Endothelial cell of umbilical vein (primary cell): ENCODE measurements around the gene FGF5. TPM values are rescaled to one million over a fixed set of nuclear protein-coding genes. Genes with fewer than 3 reads are reported as not detected.
A peak's percentile ranks its signal among the peaks of the same experiment; 100 is the strongest.

Experiments
- BruUV-seq: library from RNA; stranded (reverse); fragments of 400-500 nt; replicated peaks from 2 replicates; lab custom pipeline; 2021; lab: Mats Ljungman, UMichigan
- CTCF ChIA-PET: fragments of 300-600, 350-600 bp; sonication (Branson Sonifier 250); formaldehyde crosslinking; loops from one replicate; lab custom pipeline; 2021; ENCODE audit warnings: antibody characterized with exemption, inconsistent platforms; lab: Charles Lee
- POLR2A ChIA-PET: fragments of 300-600, 350-600 bp; sonication (Branson Sonifier 250); formaldehyde crosslinking; loops from one replicate; lab custom pipeline; 2021; ENCODE audit warnings: antibody characterized with exemption, inconsistent platforms; lab: Charles Lee
- DNase-seq: peaks from one replicate; pipeline ENCODE4 v3.0.0-alpha.2; 2011; ENCODE audit warnings: low read depth, low spot score
- FAIRE-seq: peaks from 2 replicates; lab custom pipeline; 2011; peaks lifted over from hg19 to GRCh38; lab: Jason Lieb, UNC
- H2AFZ ChIP-seq: 2 replicates; pipeline ENCODE4 v1.6.0; 2012; ENCODE audit warnings: low read depth, low read length, control low read depth, inconsistent platforms
- H3K27ac ChIP-seq: 2 replicates; pipeline ENCODE4 v1.5.1; 2011; ENCODE audit warnings: low read depth, mild to moderate bottlenecking, control low read depth, low read length, moderate library complexity; ENCODE audit not compliant: insufficient read depth
- H3K27me3 ChIP-seq, 2 experiments: 2 replicates each; pipeline versions ENCODE4 v1.6.0 to v1.6.1; 2011; ENCODE audit warnings: low read length in 2 of 2, mixed read lengths in 1 of 2; ENCODE audit not compliant: control insufficient read depth in 2 of 2, insufficient read depth in 2 of 2
- H3K36me3 ChIP-seq, 2 experiments: 2 replicates in 1 of 2; 3 replicates in 1 of 2; pipeline ENCODE4 v1.5.1; 2011; ENCODE audit warnings: low read length in 2 of 2, mild to moderate bottlenecking in 1 of 2, moderate library complexity in 1 of 2; ENCODE audit not compliant: control insufficient read depth in 2 of 2, insufficient read depth in 2 of 2; ENCODE audit errors: extremely low read depth in 1 of 2
- H3K4me1 ChIP-seq: 3 replicates; pipeline ENCODE4 v1.5.1; 2011; ENCODE audit warnings: mild to moderate bottlenecking, low read length; ENCODE audit not compliant: control insufficient read depth, insufficient read depth; ENCODE audit errors: extremely low read depth
- H3K4me2 ChIP-seq: 2 replicates; pipeline ENCODE4 v1.6.1; 2011; ENCODE audit warnings: low read length, control low read depth, mixed read lengths; ENCODE audit not compliant: insufficient read depth
- H3K4me3 ChIP-seq, 3 experiments: fragments of 200-600 bp in 1 of 3; sonication (generic), shearing (Covaris generic) in 1 of 3; replicated peaks in 1 of 3; 2 replicates each; pipeline ENCODE4 v1.5.1; 2011 to 2016; ENCODE audit warnings: control low read depth in 3 of 3, low read length in 3 of 3, mild to moderate bottlenecking in 2 of 3, inconsistent platforms in 1 of 3, low read depth in 1 of 3, moderate library complexity in 1 of 3; ENCODE audit not compliant: insufficient read depth in 1 of 3
- H3K79me2 ChIP-seq: 2 replicates; pipeline ENCODE4 v1.6.0; 2012; ENCODE audit warnings: low read length, inconsistent platforms; ENCODE audit not compliant: control insufficient read depth, insufficient read depth
- H3K9ac ChIP-seq: replicated peaks from 2 replicates; pipeline ENCODE3; 2011; ENCODE audit warnings: low read length, control low read depth; ENCODE audit not compliant: insufficient read depth; ENCODE audit errors: extremely low read depth
- H3K9me1 ChIP-seq: replicated peaks from 3 replicates; pipeline ENCODE4 v1.6.0; 2011; ENCODE audit warnings: mild to moderate bottlenecking, low read length; ENCODE audit not compliant: control insufficient read depth, insufficient read depth; ENCODE audit errors: extremely low read depth
- H3K9me3 ChIP-seq: replicated peaks from 2 replicates; pipeline ENCODE4 v1.5.1; 2012; ENCODE audit warnings: low read length, inconsistent platforms; ENCODE audit not compliant: control insufficient read depth, insufficient read depth
- H4K20me1 ChIP-seq: replicated peaks from 2 replicates; pipeline ENCODE3; 2011; ENCODE audit warnings: mild to moderate bottlenecking, low read length; ENCODE audit not compliant: control insufficient read depth, insufficient read depth; ENCODE audit errors: extremely low read depth
- CTCF ChIP-seq, 2 donors: IDR thresholded peaks; 1 replicate in 1 of 2; 2 replicates in 1 of 2; pipeline ENCODE4 v1.5.1; 2011; ENCODE audit warnings: low read length in 2 of 2, mild to moderate bottlenecking in 2 of 2, moderate library complexity in 2 of 2, control low read depth in 1 of 2, inconsistent platforms in 1 of 2, low read depth in 1 of 2; ENCODE audit not compliant: insufficient read depth in 1 of 2; ENCODE audit errors: extremely low read depth in 1 of 2
- EZH2 ChIP-seq: IDR thresholded peaks from 2 replicates; pipeline ENCODE4 v1.6.1; 2012; ENCODE audit warnings: borderline replicate concordance, low read depth, mild to moderate bottlenecking, moderate library complexity, low read length, inconsistent platforms; ENCODE audit not compliant: severe bottlenecking
- FOS ChIP-seq: IDR thresholded peaks from 2 replicates; pipeline ENCODE4 v1.6.1; 2011; ENCODE audit warnings: mild to moderate bottlenecking, low read length, moderate library complexity, borderline replicate concordance; ENCODE audit not compliant: insufficient read depth
- GATA2 ChIP-seq: IDR thresholded peaks from 2 replicates; pipeline ENCODE4 v1.7.0; 2011; ENCODE audit warnings: low read depth, mild to moderate bottlenecking, moderate library complexity, mixed read lengths, low read length; ENCODE audit not compliant: insufficient read length, insufficient read depth
- JUN ChIP-seq: IDR thresholded peaks from 2 replicates; pipeline ENCODE4 v1.6.1; 2011; ENCODE audit warnings: borderline replicate concordance, low read depth; ENCODE audit not compliant: insufficient read length, insufficient read depth
- MYC ChIP-seq: IDR thresholded peaks from one replicate; pipeline ENCODE4 v1.6.1; 2011; ENCODE audit warnings: mild to moderate bottlenecking, low read depth, low read length
- POLR2A ChIP-seq: IDR thresholded peaks from 2 replicates; pipeline ENCODE4 v1.6.1; 2012; ENCODE audit warnings: low read depth, mild to moderate bottlenecking, control low read depth, low read length
- POLR2AphosphoS5 ChIP-seq: IDR thresholded peaks from 2 replicates; pipeline ENCODE4 v1.6.1; 2012; ENCODE audit warnings: low read depth, mild to moderate bottlenecking, control low read depth, low read length, moderate library complexity; ENCODE audit not compliant: insufficient read depth
- dilution Hi-C: fragments of 300-500 bp; cut with MboI; formaldehyde crosslinking; loops from one replicate; pipeline ENCODE4 v1.15.0; 2019; ENCODE audit warnings: low sequenced_read_pairs; ENCODE audit not compliant: extremely low pct_ligation_motif_present
- intact Hi-C: fragments of 100-400 bp; cut with micrococcal nuclease; formaldehyde crosslinking; loops from one replicate; pipeline ENCODE4 v1.10.0; 2022
- polyA plus RNA-seq, 4 experiments: library from polyadenylated mRNA; depleted of rRNA in 3 of 4; stranded (reverse) in 3 of 4; unstranded in 1 of 4; fragments of >200 nt; gene quantifications; 2 replicates each; pipeline versions ENCODE4 v1.2.1 to v1.2.3, GENCODE V29; 2011 to 2012; ENCODE audit warnings: missing spikeins in 1 of 4
- total RNA-seq: library from RNA; stranded (reverse); gene quantifications from 2 replicates; pipeline ENCODE4 v1.2.3, GENCODE V29; 2021
- TF ChIP-seq, protein P1 (sequence below): IDR thresholded peaks from 2 replicates; pipeline ENCODE4 v1.6.1; 2011; ENCODE audit not compliant: insufficient read depth, insufficient read length

FGF5 gene
- total and polyA plus RNA-seq, 2 donors (not counting 3 experiments of a cell fraction or from before 2014, with no cell fraction given) = 0.13 to 0.73 TPM

DNA sequence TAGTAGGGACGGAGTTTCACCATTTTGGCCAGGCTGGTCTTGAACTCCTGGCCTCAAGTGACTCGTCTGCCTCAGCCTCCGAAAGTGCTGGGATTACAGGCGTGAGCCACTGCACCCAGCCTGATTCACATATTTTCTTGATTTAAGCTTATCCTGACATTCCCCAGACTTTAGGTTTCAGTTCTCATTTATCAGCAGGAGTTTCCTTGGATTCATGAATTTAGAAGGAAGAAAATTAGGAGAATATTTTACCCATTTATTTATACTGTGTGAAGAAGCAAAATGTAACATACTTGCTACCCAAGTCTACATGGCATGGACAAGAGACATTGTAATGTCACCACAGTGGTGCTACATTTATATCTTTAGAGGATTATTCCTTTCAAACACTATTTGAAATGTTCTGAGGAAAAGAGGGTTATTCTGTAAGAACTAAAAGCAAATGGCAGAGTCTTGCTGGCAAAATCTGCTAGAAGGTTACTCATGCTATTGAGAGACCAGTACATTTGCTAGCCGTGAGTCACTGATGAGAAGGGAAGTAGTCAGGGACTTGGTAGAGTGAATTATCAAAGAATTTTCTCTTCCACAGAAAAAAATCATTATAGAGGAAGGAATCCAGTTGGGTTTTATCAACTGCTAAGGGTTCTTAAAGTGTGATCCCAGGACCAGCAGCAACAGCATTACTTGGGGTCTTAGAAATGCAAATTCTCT, 43.0 kb downstream of the FGF5 start:
- FAIRE-seq = peak; percentile 15
- DNase-seq = peak; percentile 17
- CTCF ChIA-PET = interaction anchor here (0.9 to 1.8 kb wide), 3 partner anchors 26 to 94 kb away, joined by 3 to 5 read pairs (median 4); partner anchors contain the start of gene CFAP299
- no peak for TF ChIP-seq POLR2A
- peak; percentile 86 for TF ChIP-seq FOS
- Histone ChIP-seq H3K4me3 (no peak overlapping the region), H3K27ac (peak overlapping the region; percentile 40), H3K9me1 (no peaks in the 10 kb centered on the region), H4K20me1 (no peaks in the 10 kb centered on the region), H3K36me3 (no peaks in the 10 kb centered on the region), H2AFZ (no peak overlapping the region), H3K4me2 (peak overlapping the region; percentile 9), H3K79me2 (no peaks in the 10 kb centered on the region), H3K9ac (no peak overlapping the region), H3K9me3 (no peaks in the 10 kb centered on the region), H3K4me1 (peaks cover 14% of the 10 kb centered on the region), H3K27me3 (peaks cover 0 to 9% of the 10 kb centered on the region in 2 experiments)
- intact Hi-C loops (loop anchor here (5.0 kb wide), 1 partner anchor 72 kb away; no protein-coding TSS in a partner anchor), dilution Hi-C loops (no loop called here)
- BruUV-seq = no TSS peak
- POLR2A ChIA-PET = no interaction called here

DNA sequence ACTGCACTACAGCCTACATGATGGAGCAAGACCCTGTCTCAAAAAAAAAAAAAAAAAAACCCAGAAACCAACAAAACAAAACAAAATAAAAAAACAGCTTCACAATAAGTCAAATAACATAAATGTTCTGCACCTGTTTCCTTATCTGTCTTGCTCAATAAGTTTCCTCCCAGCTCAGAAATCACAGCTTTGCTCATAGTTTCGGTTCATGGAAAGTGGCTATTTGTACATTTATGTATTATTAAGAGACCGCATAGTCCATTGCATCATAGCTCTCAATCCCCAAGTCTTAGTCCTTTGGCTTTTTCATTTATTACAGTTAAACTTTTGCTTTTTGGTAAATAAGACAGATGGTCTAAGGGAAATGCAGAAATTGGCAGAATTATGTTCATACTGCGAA, 44.7 kb downstream of the FGF5 start:
- dilution Hi-C loops = no loop called here
- BruUV-seq = no TSS peak
- no peak for FAIRE-seq
- no peak overlapping the region for H3K9ac ChIP-seq
- H3K4me2 ChIP-seq = no peak overlapping the region
- no peak overlapping the region for H3K4me3 ChIP-seq
- no peaks in the 10 kb centered on the region for H3K79me2 ChIP-seq
- peaks cover 0 to 14% of the 10 kb centered on the region in 2 experiments for H3K27me3 ChIP-seq
- peaks cover 11% of the 10 kb centered on the region for H3K4me1 ChIP-seq
- POLR2A ChIA-PET = no interaction called here
- no peaks in the 10 kb centered on the region for H3K36me3 ChIP-seq
- no peak for TF ChIP-seq POLR2AphosphoS5
- no peak for TF ChIP-seq FOS
- no peak for TF ChIP-seq MYC
- TF ChIP-seq POLR2A = no peak
- TF ChIP-seq JUN = no peak
- no peak for TF ChIP-seq CTCF (IDR thresholded peaks at IDR 0.05; ENCODE audit: extremely low read depth in 1 of 2, insufficient read depth in 1 of 2, low read depth in 1 of 2, low read length in 2 of 2)
- TF ChIP-seq, protein P1, sequence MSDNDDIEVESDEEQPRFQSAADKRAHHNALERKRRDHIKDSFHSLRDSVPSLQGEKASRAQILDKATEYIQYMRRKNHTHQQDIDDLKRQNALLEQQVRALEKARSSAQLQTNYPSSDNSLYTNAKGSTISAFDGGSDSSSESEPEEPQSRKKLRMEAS = no peak
- TF ChIP-seq EZH2 = no peak
- TF ChIP-seq GATA2 = no peak
- H3K9me1 ChIP-seq = no peaks in the 10 kb centered on the region
- DNase-seq = no peak
- H3K9me3 ChIP-seq = no peaks in the 10 kb centered on the region
- no peaks in the 10 kb centered on the region for H4K20me1 ChIP-seq
- no peak overlapping the region for H3K27ac ChIP-seq
- no peak overlapping the region for H2AFZ ChIP-seq
- CTCF ChIA-PET = interaction anchor here (0.7 to 1.8 kb wide), 10 partner anchors 12 to 1287 kb away, joined by 3 to 6 read pairs (median 4); partner anchors contain the start of genes CFAP299 and FGF5
- intact Hi-C loops = no loop called here
